ENCODE data around the gene SGSH.

The SGSH gene

GRCh38 chr17:80227666-80228065, 7.5 kb upstream of the SGSH start:
- TF ChIP-seq CTCF (IDR thresholded peaks at IDR 0.05): no peak
- Histone ChIP-seq H3K4me1 (ENCODE audit: control insufficient read depth in 1 of 2, insufficient read depth in 1 of 2, low read depth in 1 of 2, low read length in 1 of 2) (no peaks in the 10 kb centered on the region), H3K27me3 (peaks cover 70% of the 10 kb centered on the region), H3K36me3 (no peaks in the 10 kb centered on the region), H3K9me3 (no peaks in the 10 kb centered on the region), H3K27ac (no peak overlapping the region), H3K4me3 (ENCODE audit: low read depth in 1 of 2, low read length in 1 of 2) (no peak overlapping the region)

GRCh38 chr17:80227156-80227555, 7.0 kb upstream of the SGSH start:
- Histone ChIP-seq H3K9me3 (no peaks in the 10 kb centered on the region), H3K4me3 (ENCODE audit: low read depth in 1 of 2, low read length in 1 of 2) (no peak overlapping the region), H3K4me1 (ENCODE audit: control insufficient read depth in 1 of 2, insufficient read depth in 1 of 2, low read depth in 1 of 2, low read length in 1 of 2) (no peaks in the 10 kb centered on the region), H3K27me3 (peaks cover 75% of the 10 kb centered on the region), H3K27ac (no peak overlapping the region), H3K36me3 (no peaks in the 10 kb centered on the region)
- TF ChIP-seq CTCF (IDR thresholded peaks at IDR 0.05): no peak

- Histone ChIP-seq H3K4me1 (ENCODE audit: control insufficient read depth in 1 of 2, insufficient read depth in 1 of 2, low read depth in 1 of 2, low read length in 1 of 2) (peaks cover 3% of the 10 kb centered on the region in 2 experiments), H3K4me3 (ENCODE audit: low read depth in 1 of 2, low read length in 1 of 2) (no peak overlapping the region), H3K27me3 (peaks cover 88% of the 10 kb centered on the region), H3K27ac (no peak overlapping the region), H3K9me3 (no peaks in the 10 kb centered on the region), H3K36me3 (no peaks in the 10 kb centered on the region)
- no peak for TF ChIP-seq CTCF (IDR thresholded peaks at IDR 0.05)
These were observed 5.1 kb upstream of the SGSH start for GRCh38 chr17:80225230-80225629.

GRCh38 chr17:80224683-80225082, 4.5 kb upstream of the SGSH start:
- no peak overlapping the region for H3K4me3 ChIP-seq (ENCODE audit: low read depth in 1 of 2, low read length in 1 of 2)
- H3K36me3 ChIP-seq: no peaks in the 10 kb centered on the region
- peaks cover 6 to 8% of the 10 kb centered on the region in 2 experiments for H3K4me1 ChIP-seq (ENCODE audit: control insufficient read depth in 1 of 2, insufficient read depth in 1 of 2, low read depth in 1 of 2, low read length in 1 of 2)
- H3K27ac ChIP-seq: no peak overlapping the region
- peaks cover 93% of the 10 kb centered on the region for H3K27me3 ChIP-seq
- H3K9me3 ChIP-seq: no peaks in the 10 kb centered on the region
- TF ChIP-seq CTCF (IDR thresholded peaks at IDR 0.05): no peak

- no peak for TF ChIP-seq CTCF (IDR thresholded peaks at IDR 0.05)
- Histone ChIP-seq H3K4me1 (ENCODE audit: control insufficient read depth in 1 of 2, insufficient read depth in 1 of 2, low read depth in 1 of 2, low read length in 1 of 2) (peaks cover 13 to 15% of the 10 kb centered on the region in 2 experiments), H3K27me3 (peaks cover 97% of the 10 kb centered on the region), H3K27ac (no peak overlapping the region), H3K9me3 (no peaks in the 10 kb centered on the region), H3K36me3 (no peaks in the 10 kb centered on the region), H3K4me3 (ENCODE audit: low read depth in 1 of 2, low read length in 1 of 2) (no peak overlapping the region)
These were observed 3.8 kb upstream of the SGSH start for GRCh38 chr17:80223838-80224497.
